ENCODE data around the gene FOXL3.

- TF ChIP-seq CTCF (conservative IDR thresholded peaks at IDR 0.05 in 1 of 2, IDR thresholded peaks at IDR 0.05 in 1 of 2; ENCODE audit: extremely low read depth in 1 of 2, insufficient read depth in 1 of 2, low read depth in 1 of 2, low read length in 2 of 2) (no peak), EZH2 (IDR thresholded peaks at IDR 0.05; ENCODE audit: borderline replicate concordance, low read length) (no peak)
Observed at GRCh38 chr7:325811-326210, 35.8 kb downstream of the FOXL3 start.

Measured in mammary epithelial cell (primary cell).